Astrocyte (in vitro differentiated cells and primary cell): ENCODE measurements around the gene MYL6. TPM values are rescaled to one million over a fixed set of nuclear protein-coding genes. Genes with fewer than 3 reads are reported as not detected.
A peak's percentile ranks its signal among the peaks of the same experiment; 100 is the strongest.

Experiments
- DNase-seq: peaks from one replicate; pipeline ENCODE4 v3.0.0-alpha.2; 2010; ENCODE audit warnings: low read depth
- FAIRE-seq: peaks from 2 replicates; lab custom pipeline; 2011; peaks lifted over from hg19 to GRCh38; lab: Jason Lieb, UNC
- H2AFZ ChIP-seq: 2 replicates; pipeline ENCODE4 v1.6.0; 2012; ENCODE audit warnings: low read depth, low read length, inconsistent platforms
- H3K27ac ChIP-seq: 2 replicates; pipeline ENCODE4 v1.5.1; 2011; ENCODE audit warnings: low read depth, low read length, inconsistent platforms
- H3K27me3 ChIP-seq: 2 replicates; pipeline ENCODE4 v1.6.0; 2011; ENCODE audit warnings: low read length, inconsistent platforms; ENCODE audit not compliant: insufficient read depth
- H3K36me3 ChIP-seq: 2 replicates; pipeline ENCODE4 v1.5.1; 2011; ENCODE audit warnings: low read length, inconsistent platforms; ENCODE audit not compliant: insufficient read depth
- H3K4me1 ChIP-seq: 2 replicates; pipeline ENCODE4 v1.5.1; 2011; ENCODE audit warnings: low read length, inconsistent platforms; ENCODE audit not compliant: insufficient read depth
- H3K4me2 ChIP-seq: 2 replicates; pipeline ENCODE4 v1.6.0; 2012; ENCODE audit warnings: low read length, inconsistent platforms
- H3K4me3 ChIP-seq: 2 replicates; pipeline ENCODE4 v1.5.1; 2011; ENCODE audit warnings: low read depth, mild to moderate bottlenecking, low read length, inconsistent platforms; ENCODE audit not compliant: insufficient read depth
- H3K79me2 ChIP-seq: 2 replicates; pipeline ENCODE4 v1.6.0; 2012; ENCODE audit warnings: mild to moderate bottlenecking, low read length, inconsistent platforms; ENCODE audit not compliant: insufficient read depth
- H3K9ac ChIP-seq: 2 replicates; pipeline ENCODE4 v1.6.0; 2012; ENCODE audit warnings: mild to moderate bottlenecking, low read length, inconsistent platforms
- H3K9me3 ChIP-seq: 2 replicates; pipeline ENCODE4 v1.5.1; 2012; ENCODE audit warnings: low read depth, mild to moderate bottlenecking, low read length, inconsistent platforms; ENCODE audit not compliant: insufficient read depth
- H4K20me1 ChIP-seq: 2 replicates; pipeline ENCODE4 v1.6.0; 2012; ENCODE audit warnings: low read length, inconsistent platforms; ENCODE audit not compliant: insufficient read depth
- H3K27ac Mint-ChIP-seq: one replicate; pipeline ENCODE4 v1.8.0; 2021; ENCODE audit warnings: mild to moderate bottlenecking, mixed read lengths; ENCODE audit not compliant: unreplicated experiment
- H3K27me3 Mint-ChIP-seq: one replicate; pipeline ENCODE4 v1.8.0; 2021; ENCODE audit warnings: low read depth, mixed read lengths; ENCODE audit not compliant: unreplicated experiment
- H3K36me3 Mint-ChIP-seq: one replicate; pipeline ENCODE4 v1.8.0; 2021; ENCODE audit warnings: low read depth, mixed read lengths; ENCODE audit not compliant: unreplicated experiment
- H3K4me1 Mint-ChIP-seq: one replicate; pipeline ENCODE4 v1.8.0; 2021; ENCODE audit warnings: low read depth, mixed read lengths; ENCODE audit not compliant: unreplicated experiment
- H3K4me3 Mint-ChIP-seq: one replicate; pipeline ENCODE4 v1.8.0; 2021; ENCODE audit warnings: mild to moderate bottlenecking, moderate library complexity, mixed read lengths; ENCODE audit not compliant: unreplicated experiment
- H3K9me3 Mint-ChIP-seq: one replicate; pipeline ENCODE4 v1.8.0; 2021; ENCODE audit warnings: mild to moderate bottlenecking, mixed read lengths; ENCODE audit not compliant: unreplicated experiment
- EZH2 ChIP-seq: IDR thresholded peaks from 2 replicates; pipeline ENCODE4 v1.6.1; 2012; ENCODE audit warnings: mild to moderate bottlenecking, low read length, inconsistent platforms; ENCODE audit not compliant: insufficient read depth
- total RNA-seq: library from RNA; stranded (reverse); gene quantifications from 2 replicates; pipeline ENCODE4 v1.2.1, GENCODE V29; 2021
- TF ChIP-seq, protein P1 (sequence below): IDR thresholded peaks from 2 replicates; pipeline ENCODE4 v1.5.1; 2011; ENCODE audit warnings: low read depth, mild to moderate bottlenecking, inconsistent platforms, low read length, moderate library complexity; ENCODE audit not compliant: insufficient read depth

MYL6 gene
- total RNA-seq, 1 donor from 2014 or later, result 2,685 TPM

DNA sequence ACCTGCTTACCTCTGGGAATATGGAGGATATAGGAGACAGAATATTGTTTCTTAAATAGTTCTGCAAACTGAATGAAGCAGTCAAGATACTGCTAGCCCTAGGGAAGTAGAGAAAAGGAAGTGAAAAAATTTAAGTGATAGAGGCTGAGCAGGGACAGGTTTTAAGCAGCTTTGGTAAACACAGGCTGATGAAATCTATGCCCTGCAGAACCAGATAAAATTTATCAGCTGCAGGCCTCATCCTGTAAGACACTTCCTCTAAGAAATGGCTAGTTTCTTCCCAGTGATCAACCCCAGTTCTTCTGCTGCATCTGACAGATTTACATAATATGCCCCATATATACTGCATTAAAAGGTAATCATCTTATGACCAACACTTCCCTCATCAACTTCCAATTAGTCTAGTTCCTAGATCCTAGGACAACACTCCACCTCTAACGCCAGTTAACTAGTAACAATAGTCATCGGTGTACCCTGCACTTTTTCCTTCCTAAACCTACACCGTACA is 31.4 kb upstream of the MYL6 start:
- no peaks in the 10 kb centered on the region for H3K27me3 Mint-ChIP-seq
- H3K36me3 Mint-ChIP-seq, result peaks cover 2% of the 10 kb centered on the region
- H3K4me3 Mint-ChIP-seq, result peak overlapping the region; percentile 98
- no peaks in the 10 kb centered on the region for H3K9me3 ChIP-seq
- no peaks in the 10 kb centered on the region for H3K9me3 Mint-ChIP-seq
- H3K27ac ChIP-seq, result peak overlapping the region; percentile 59
- H3K4me2 ChIP-seq, result peak overlapping the region; percentile 90
- peaks cover 13% of the 10 kb centered on the region for H3K4me1 ChIP-seq
- no peak for DNase-seq
- H3K4me1 Mint-ChIP-seq, result peaks cover 22% of the 10 kb centered on the region
- H3K4me3 ChIP-seq, result peak overlapping the region; percentile 66
- H4K20me1 ChIP-seq, result peaks cover 18% of the 10 kb centered on the region
- no peaks in the 10 kb centered on the region for H3K27me3 ChIP-seq
- peak overlapping the region; percentile 74 for H3K9ac ChIP-seq
- no peak overlapping the region for H2AFZ ChIP-seq
- peaks cover 10% of the 10 kb centered on the region for H3K36me3 ChIP-seq
- TF ChIP-seq EZH2, result no peak
- TF ChIP-seq, protein P1, sequence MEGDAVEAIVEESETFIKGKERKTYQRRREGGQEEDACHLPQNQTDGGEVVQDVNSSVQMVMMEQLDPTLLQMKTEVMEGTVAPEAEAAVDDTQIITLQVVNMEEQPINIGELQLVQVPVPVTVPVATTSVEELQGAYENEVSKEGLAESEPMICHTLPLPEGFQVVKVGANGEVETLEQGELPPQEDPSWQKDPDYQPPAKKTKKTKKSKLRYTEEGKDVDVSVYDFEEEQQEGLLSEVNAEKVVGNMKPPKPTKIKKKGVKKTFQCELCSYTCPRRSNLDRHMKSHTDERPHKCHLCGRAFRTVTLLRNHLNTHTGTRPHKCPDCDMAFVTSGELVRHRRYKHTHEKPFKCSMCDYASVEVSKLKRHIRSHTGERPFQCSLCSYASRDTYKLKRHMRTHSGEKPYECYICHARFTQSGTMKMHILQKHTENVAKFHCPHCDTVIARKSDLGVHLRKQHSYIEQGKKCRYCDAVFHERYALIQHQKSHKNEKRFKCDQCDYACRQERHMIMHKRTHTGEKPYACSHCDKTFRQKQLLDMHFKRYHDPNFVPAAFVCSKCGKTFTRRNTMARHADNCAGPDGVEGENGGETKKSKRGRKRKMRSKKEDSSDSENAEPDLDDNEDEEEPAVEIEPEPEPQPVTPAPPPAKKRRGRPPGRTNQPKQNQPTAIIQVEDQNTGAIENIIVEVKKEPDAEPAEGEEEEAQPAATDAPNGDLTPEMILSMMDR, result no peak
- FAIRE-seq, result no peak
- peak overlapping the region; percentile 48 for H3K27ac Mint-ChIP-seq
- H3K79me2 ChIP-seq, result peaks cover 43% of the 10 kb centered on the region

DNA sequence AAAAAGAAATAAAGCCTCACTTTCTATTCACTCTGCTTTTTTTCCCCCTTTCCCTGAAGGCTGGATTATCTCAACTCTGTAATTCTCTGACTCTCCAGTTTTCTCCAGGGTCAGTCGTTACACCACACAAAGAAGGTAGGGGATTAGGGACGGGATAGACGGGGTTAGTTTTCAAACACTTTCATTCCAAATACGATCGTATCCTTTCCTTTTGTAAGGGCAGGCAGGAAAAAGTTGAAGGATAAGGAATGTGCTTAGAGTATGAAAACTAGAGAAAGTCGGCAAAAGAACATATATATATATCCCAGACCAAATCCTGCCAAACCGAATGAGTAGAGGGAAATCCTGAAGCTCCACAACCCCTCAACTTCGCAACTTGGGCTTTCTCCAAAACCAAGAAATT is 30.7 kb upstream of the MYL6 start:
- peaks cover 13% of the 10 kb centered on the region for H3K4me1 ChIP-seq
- peak overlapping the region; percentile 90 for H3K4me2 ChIP-seq
- H3K4me3 Mint-ChIP-seq, result peak overlapping the region; percentile 98
- peak overlapping the region; percentile 59 for H3K27ac ChIP-seq
- FAIRE-seq, result no peak
- H3K4me1 Mint-ChIP-seq, result peaks cover 22% of the 10 kb centered on the region
- no peaks in the 10 kb centered on the region for H3K9me3 Mint-ChIP-seq
- H3K27me3 Mint-ChIP-seq, result no peaks in the 10 kb centered on the region
- no peaks in the 10 kb centered on the region for H3K27me3 ChIP-seq
- no peak for DNase-seq
- peak overlapping the region; percentile 97 for H3K27ac Mint-ChIP-seq
- H4K20me1 ChIP-seq, result peaks cover 19% of the 10 kb centered on the region
- peaks cover 8% of the 10 kb centered on the region for H3K36me3 Mint-ChIP-seq
- peaks cover 49% of the 10 kb centered on the region for H3K79me2 ChIP-seq
- peak overlapping the region; percentile 74 for H3K9ac ChIP-seq
- peak overlapping the region; percentile 28 for H2AFZ ChIP-seq
- no peaks in the 10 kb centered on the region for H3K9me3 ChIP-seq
- peak overlapping the region; percentile 66 for H3K4me3 ChIP-seq
- peaks cover 10% of the 10 kb centered on the region for H3K36me3 ChIP-seq
- TF ChIP-seq EZH2, result no peak
- TF ChIP-seq, protein P1, result no peak
